SU-DHL-6 (cell line): Measurements from ENCODE around the gene FARP2.

Experiments used
- EZH2phosphoT487 ChIP-seq: fragments of 200-600 bp; sonication (generic), shearing (Covaris generic); conservative IDR thresholded peaks from 2 replicates; pipeline ENCODE4 v1.6.1; 2018; ENCODE audit warnings: mild to moderate bottlenecking, antibody characterized with exemption, low read length, moderate library complexity, mixed read lengths
- TF ChIP-seq, protein P1 (sequence below): fragments of 200-600 bp; sonication (generic); IDR thresholded peaks from one replicate; pipeline ENCODE4 v1.5.1; 2017; ENCODE audit warnings: antibody characterized with exemption, mild to moderate bottlenecking, low read length, moderate library complexity; ENCODE audit not compliant: insufficient read depth, poor library complexity, severe bottlenecking

GRCh38 chr2:241320394-241320793, 35.7 kb upstream of the FARP2 start:
- TF ChIP-seq, protein P1, sequence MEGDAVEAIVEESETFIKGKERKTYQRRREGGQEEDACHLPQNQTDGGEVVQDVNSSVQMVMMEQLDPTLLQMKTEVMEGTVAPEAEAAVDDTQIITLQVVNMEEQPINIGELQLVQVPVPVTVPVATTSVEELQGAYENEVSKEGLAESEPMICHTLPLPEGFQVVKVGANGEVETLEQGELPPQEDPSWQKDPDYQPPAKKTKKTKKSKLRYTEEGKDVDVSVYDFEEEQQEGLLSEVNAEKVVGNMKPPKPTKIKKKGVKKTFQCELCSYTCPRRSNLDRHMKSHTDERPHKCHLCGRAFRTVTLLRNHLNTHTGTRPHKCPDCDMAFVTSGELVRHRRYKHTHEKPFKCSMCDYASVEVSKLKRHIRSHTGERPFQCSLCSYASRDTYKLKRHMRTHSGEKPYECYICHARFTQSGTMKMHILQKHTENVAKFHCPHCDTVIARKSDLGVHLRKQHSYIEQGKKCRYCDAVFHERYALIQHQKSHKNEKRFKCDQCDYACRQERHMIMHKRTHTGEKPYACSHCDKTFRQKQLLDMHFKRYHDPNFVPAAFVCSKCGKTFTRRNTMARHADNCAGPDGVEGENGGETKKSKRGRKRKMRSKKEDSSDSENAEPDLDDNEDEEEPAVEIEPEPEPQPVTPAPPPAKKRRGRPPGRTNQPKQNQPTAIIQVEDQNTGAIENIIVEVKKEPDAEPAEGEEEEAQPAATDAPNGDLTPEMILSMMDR: no peak
- no peak for TF ChIP-seq EZH2phosphoT487
